DOHH2 (cell line): ENCODE data around the gene UNC13B.

Experiments used
- H3F3A ChIP-seq: fragments of 200-600 bp; sonication (generic), shearing (Covaris generic); 2 replicates; pipeline ENCODE4 v1.6.0; 2016; ENCODE audit warnings: antibody characterized with exemption, mild to moderate bottlenecking; ENCODE audit not compliant: control insufficient read depth, insufficient read depth
- H3K27ac ChIP-seq: fragments of 200-600 bp; sonication (generic); 2 replicates; pipeline ENCODE4 v1.5.1; 2014; ENCODE audit warnings: low read depth, mild to moderate bottlenecking, low read length, moderate library complexity
- H3K27me3 ChIP-seq: fragments of 200-600 bp; sonication (generic); 2 replicates; pipeline ENCODE4 v1.6.1; 2014; ENCODE audit warnings: mild to moderate bottlenecking, low read length, mixed read lengths; ENCODE audit not compliant: control insufficient read depth
- H3K36me3 ChIP-seq: fragments of 200-600 bp; sonication (generic); 2 replicates; pipeline ENCODE4 v1.6.1; 2014; ENCODE audit warnings: mild to moderate bottlenecking, low read length, moderate library complexity, mixed read lengths; ENCODE audit not compliant: control insufficient read depth
- H3K4me1 ChIP-seq: fragments of 200-600 bp; sonication (generic); 2 replicates; pipeline ENCODE4 v1.6.1; 2014; ENCODE audit warnings: mild to moderate bottlenecking, low read length, mixed read lengths; ENCODE audit not compliant: control insufficient read depth
- H3K4me2 ChIP-seq: fragments of 200-600 bp; sonication (generic); 2 replicates; pipeline ENCODE4 v1.6.0; 2014; ENCODE audit warnings: mild to moderate bottlenecking, low read length, moderate library complexity
- H3K4me3 ChIP-seq: fragments of 200-600 bp; sonication (generic); 2 replicates; pipeline ENCODE4 v1.5.1; 2014; ENCODE audit warnings: mild to moderate bottlenecking, low read length, mixed read lengths
- H3K79me2 ChIP-seq: fragments of 200-600 bp; sonication (generic); 2 replicates; pipeline ENCODE4 v1.6.1; 2014; ENCODE audit warnings: mild to moderate bottlenecking, low read length, mixed read lengths; ENCODE audit not compliant: control insufficient read depth
- H3K9me2 ChIP-seq: fragments of 200-600 bp; sonication (generic); replicated peaks from 2 replicates; pipeline ENCODE4 v1.6.1; 2014; ENCODE audit warnings: mild to moderate bottlenecking, low read length, mixed read lengths; ENCODE audit not compliant: control insufficient read depth
- H3K9me3 ChIP-seq: fragments of 200-600 bp; sonication (generic); 2 replicates; pipeline ENCODE4 v1.6.1; 2014; ENCODE audit warnings: antibody characterized with exemption, low read length, mixed read lengths; ENCODE audit not compliant: control insufficient read depth, insufficient read depth
- H4K20me1 ChIP-seq: fragments of 200-600 bp; sonication (generic); 2 replicates; pipeline ENCODE4 v1.6.0; 2014; ENCODE audit warnings: low read depth, mild to moderate bottlenecking, antibody characterized with exemption, low read length, moderate library complexity; ENCODE audit not compliant: control insufficient read depth, insufficient read depth
- EZH2phosphoT487 ChIP-seq: fragments of 200-600 bp; sonication (generic); IDR thresholded peaks from 2 replicates; pipeline ENCODE4 v1.6.1; 2017; ENCODE audit warnings: borderline replicate concordance, mild to moderate bottlenecking, antibody characterized with exemption, low read length, moderate library complexity, mixed read lengths
- TF ChIP-seq, protein P1 (sequence below): fragments of 200-600 bp; sonication (generic); IDR thresholded peaks from one replicate; pipeline ENCODE4 v1.5.1; 2014; ENCODE audit warnings: antibody characterized with exemption, mild to moderate bottlenecking, low read depth, low read length; ENCODE audit not compliant: poor library complexity, severe bottlenecking

UNC13B gene

DNA sequence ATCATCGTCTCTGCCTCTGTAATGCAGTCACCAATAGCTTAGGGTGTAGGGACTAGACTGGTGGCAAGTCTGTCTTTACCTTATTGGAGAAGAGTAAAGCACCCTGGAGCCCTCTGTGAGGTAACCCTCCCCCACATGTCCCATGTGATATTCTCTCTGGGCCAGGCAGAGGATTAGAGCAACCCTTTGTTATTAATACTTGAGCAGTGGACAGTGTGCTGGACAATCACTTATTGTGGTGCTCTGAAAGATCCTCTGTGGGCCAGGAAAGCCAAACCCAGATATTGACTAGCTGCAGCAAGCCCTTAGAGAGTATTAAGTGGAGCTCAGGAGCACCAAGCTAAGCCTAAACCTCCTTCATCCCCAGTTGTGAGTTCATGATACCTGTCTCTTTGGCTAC is 188.4 kb downstream of the UNC13B start:
- Histone ChIP-seq H3K4me2 (no peak overlapping the region), H3K4me3 (no peak overlapping the region), H3K9me2 (no peaks in the 10 kb centered on the region), H3K9me3 (no peaks in the 10 kb centered on the region), H3K36me3 (no peaks in the 10 kb centered on the region), H3K27ac (no peak overlapping the region), H3K4me1 (no peaks in the 10 kb centered on the region), H4K20me1 (no peaks in the 10 kb centered on the region), H3F3A (no peaks in the 10 kb centered on the region), H3K27me3 (peaks cover 3% of the 10 kb centered on the region; the same call in 1 of the 2 replicates), H3K79me2 (no peaks in the 10 kb centered on the region)
- TF ChIP-seq EZH2phosphoT487: no peak
- TF ChIP-seq, protein P1, sequence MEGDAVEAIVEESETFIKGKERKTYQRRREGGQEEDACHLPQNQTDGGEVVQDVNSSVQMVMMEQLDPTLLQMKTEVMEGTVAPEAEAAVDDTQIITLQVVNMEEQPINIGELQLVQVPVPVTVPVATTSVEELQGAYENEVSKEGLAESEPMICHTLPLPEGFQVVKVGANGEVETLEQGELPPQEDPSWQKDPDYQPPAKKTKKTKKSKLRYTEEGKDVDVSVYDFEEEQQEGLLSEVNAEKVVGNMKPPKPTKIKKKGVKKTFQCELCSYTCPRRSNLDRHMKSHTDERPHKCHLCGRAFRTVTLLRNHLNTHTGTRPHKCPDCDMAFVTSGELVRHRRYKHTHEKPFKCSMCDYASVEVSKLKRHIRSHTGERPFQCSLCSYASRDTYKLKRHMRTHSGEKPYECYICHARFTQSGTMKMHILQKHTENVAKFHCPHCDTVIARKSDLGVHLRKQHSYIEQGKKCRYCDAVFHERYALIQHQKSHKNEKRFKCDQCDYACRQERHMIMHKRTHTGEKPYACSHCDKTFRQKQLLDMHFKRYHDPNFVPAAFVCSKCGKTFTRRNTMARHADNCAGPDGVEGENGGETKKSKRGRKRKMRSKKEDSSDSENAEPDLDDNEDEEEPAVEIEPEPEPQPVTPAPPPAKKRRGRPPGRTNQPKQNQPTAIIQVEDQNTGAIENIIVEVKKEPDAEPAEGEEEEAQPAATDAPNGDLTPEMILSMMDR: no peak

DNA sequence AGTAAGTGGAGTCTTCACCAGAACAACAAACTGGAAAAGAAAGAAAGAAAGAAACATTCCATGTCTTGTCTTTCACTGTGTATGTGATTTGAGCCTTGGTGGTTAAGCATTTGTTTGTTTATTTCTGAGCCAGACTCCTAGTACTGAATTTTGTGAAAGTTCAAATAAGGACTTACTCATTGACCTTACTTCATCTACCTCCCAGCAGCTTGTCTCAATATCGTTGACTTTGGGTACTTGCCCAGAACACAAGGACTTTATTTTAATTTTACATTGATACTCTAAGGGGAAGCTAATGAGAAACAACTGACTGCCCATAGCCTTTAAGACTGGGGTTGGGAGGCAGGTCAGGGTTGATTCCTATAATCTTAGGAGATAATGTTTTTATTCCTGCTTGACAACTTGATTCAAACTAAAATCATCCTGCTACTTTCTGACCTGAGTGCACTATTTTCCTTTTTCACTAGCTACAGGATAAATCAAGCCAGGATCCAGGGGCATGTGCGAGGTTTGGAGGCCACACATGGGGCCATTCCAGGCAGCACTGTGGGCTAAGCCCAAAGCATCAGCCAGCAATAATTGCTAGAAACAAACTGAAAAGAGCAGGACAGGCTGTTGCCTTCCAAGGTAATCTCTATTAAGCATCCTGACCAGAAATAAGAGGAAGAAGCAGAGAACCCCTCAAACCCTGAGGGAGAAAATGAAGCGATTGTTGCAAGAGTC is 189.2 kb downstream of the UNC13B start:
- no peak overlapping the region for H3K4me3 ChIP-seq
- no peaks in the 10 kb centered on the region for H3K9me2 ChIP-seq
- H4K20me1 ChIP-seq: no peaks in the 10 kb centered on the region
- no peak overlapping the region for H3K27ac ChIP-seq
- H3K9me3 ChIP-seq: no peaks in the 10 kb centered on the region
- no peaks in the 10 kb centered on the region for H3F3A ChIP-seq
- H3K79me2 ChIP-seq: no peaks in the 10 kb centered on the region
- no peaks in the 10 kb centered on the region for H3K4me1 ChIP-seq
- H3K36me3 ChIP-seq: no peaks in the 10 kb centered on the region
- TF ChIP-seq, protein P1: no peak
- no peak overlapping the region for H3K4me2 ChIP-seq
- peaks cover 3% of the 10 kb centered on the region; the same call in 1 of the 2 replicates for H3K27me3 ChIP-seq

DNA sequence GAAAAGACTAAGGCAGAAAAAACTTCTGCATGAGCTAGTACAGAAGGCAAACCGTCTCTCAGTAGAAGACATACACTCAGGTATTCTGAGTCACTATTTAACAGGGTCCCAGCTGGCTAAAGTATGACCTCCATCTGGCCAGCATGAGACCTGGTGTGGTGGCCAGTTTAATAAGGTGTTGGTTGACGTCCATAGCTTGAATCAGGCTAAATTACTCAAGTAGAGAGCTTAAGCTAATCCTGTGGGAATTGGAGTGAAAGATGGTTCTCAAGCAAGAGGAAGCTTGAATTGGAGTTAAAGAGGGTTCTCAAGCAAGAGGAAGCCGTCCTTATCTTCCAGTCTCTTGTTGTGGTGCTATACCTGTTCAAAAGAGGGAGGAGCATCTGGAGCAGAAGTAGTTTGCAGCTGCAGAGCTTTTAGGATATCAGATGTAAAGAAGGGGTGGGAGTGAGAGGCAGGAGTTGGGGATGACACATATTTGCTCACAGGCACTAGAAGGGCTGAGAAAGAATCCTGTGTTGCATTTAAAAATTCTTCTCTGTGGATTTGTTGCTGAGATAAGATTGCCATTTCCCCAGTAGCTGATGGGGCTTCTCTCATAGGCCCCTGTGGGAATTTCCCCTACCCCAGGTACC is 192.0 kb downstream of the UNC13B start:
- Histone ChIP-seq H3K4me1 (no peaks in the 10 kb centered on the region), H3K9me2 (no peaks in the 10 kb centered on the region), H3K4me3 (no peak overlapping the region), H4K20me1 (no peaks in the 10 kb centered on the region), H3K4me2 (no peak overlapping the region), H3K79me2 (no peaks in the 10 kb centered on the region), H3K9me3 (no peaks in the 10 kb centered on the region), H3K27ac (no peak overlapping the region), H3K36me3 (no peaks in the 10 kb centered on the region), H3K27me3 (peaks cover 3% of the 10 kb centered on the region; the same call in 1 of the 2 replicates), H3F3A (no peaks in the 10 kb centered on the region)
- no peak for TF ChIP-seq EZH2phosphoT487
- TF ChIP-seq, protein P1: no peak
